C4-2B (cell line): ENCODE data around the gene ARL8B.

Source experiments
- CTCF ChIP-seq: fragments of 450-650 bp; conservative IDR thresholded peaks from 2 replicates; pipeline ENCODE4 v1.5.1; 2017; ENCODE audit warnings: mild to moderate bottlenecking
- ZFX ChIP-seq: fragments of 450-650 bp; IDR thresholded peaks from 2 replicates; pipeline ENCODE4 v1.6.1; 2017

- no peak for TF ChIP-seq CTCF
- TF ChIP-seq ZFX, result no peak
These were observed 46.0 kb downstream of the ARL8B start for GRCh38 chr3:5168110-5168509.
